HepG2 (cell line): ENCODE results near the gene STXBP2. TPM values are rescaled to one million over a fixed set of nuclear protein-coding genes. Genes with fewer than 3 reads are reported as not detected.

Experiments used
- ATAC-seq: fragments of 200-7000 bp; cut with Tn5 transposase; 3 replicates; pipeline ENCODE4 v1.9.1; 2020; ENCODE audit warnings: mild to moderate bottlenecking, moderate library complexity
- BruUV-seq: library from RNA; stranded (reverse); fragments of 400-500 nt; replicated peaks from 2 replicates; lab custom pipeline; 2021; lab: Mats Ljungman, UMichigan
- CTCF ChIA-PET: fragments of 300-600 bp; formaldehyde crosslinking; extraction: SDS; loops from one replicate; lab custom pipeline; 2021; ENCODE audit warnings: low total read pairs, inconsistent platforms, low intra/inter-chr PET ratio; lab: Yijun Ruan, JAX
- POLR2A ChIA-PET: fragments of 350-600 bp; sonication (Branson Sonifier 250); formaldehyde crosslinking; loops from one replicate; lab custom pipeline; 2020; ENCODE audit warnings: antibody characterized with exemption, inconsistent platforms; lab: Yijun Ruan, JAX
- DNase-seq: peaks from one replicate; pipeline ENCODE4 v3.0.0-alpha.2; 2015; ENCODE audit warnings: low spot score
- FAIRE-seq: peaks from 3 replicates; lab custom pipeline; 2011; peaks lifted over from hg19 to GRCh38; lab: Jason Lieb, UNC
- H2AFZ ChIP-seq: one replicate; pipeline ENCODE4 v1.6.1; 2011; ENCODE audit warnings: low read length, inconsistent platforms
- H3K27ac ChIP-seq: fragments of 300-600 bp; 3 replicates; pipeline ENCODE4 v1.8.0; 2011; ENCODE audit warnings: mixed run types, mild to moderate bottlenecking, mixed read lengths, low read length, inconsistent platforms; ENCODE audit not compliant: insufficient read depth; ENCODE audit errors: extremely low read length
- H3K27me3 ChIP-seq, 2 experiments: fragments of 200-600 bp in 1 of 2; 2 replicates in 1 of 2; 3 replicates in 1 of 2; pipeline versions ENCODE4 v1.6.0 to v1.8.0; 2011; ENCODE audit warnings: low read length in 2 of 2, mild to moderate bottlenecking in 2 of 2, moderate library complexity in 2 of 2, inconsistent platforms in 1 of 2; ENCODE audit not compliant: insufficient read depth in 2 of 2, control insufficient read depth in 1 of 2
- H3K36me3 ChIP-seq, 2 experiments: fragments of 200-600 bp in 1 of 2; replicated peaks in 1 of 2; 2 replicates in 1 of 2; 3 replicates in 1 of 2; pipeline versions ENCODE4 v1.5.1 to v1.8.0; 2011; ENCODE audit warnings: low read length in 2 of 2, inconsistent platforms in 1 of 2; ENCODE audit not compliant: insufficient read depth in 2 of 2, control insufficient read depth in 1 of 2
- H3K4me1 ChIP-seq: 2 replicates; pipeline ENCODE4 v1.5.1; 2012; ENCODE audit warnings: low read length, inconsistent platforms; ENCODE audit not compliant: insufficient read depth
- H3K4me2 ChIP-seq: 2 replicates; pipeline ENCODE4 v1.6.0; 2011; ENCODE audit warnings: low read depth, low read length, inconsistent platforms
- H3K4me3 ChIP-seq, 3 experiments: fragments of 200-600 bp in 1 of 3; sonication (generic), shearing (Covaris generic) in 1 of 3; replicated peaks in 1 of 3; 2 replicates each; pipeline ENCODE4 v1.5.1; 2011 to 2016; ENCODE audit warnings: low read length in 3 of 3, inconsistent platforms in 2 of 3, low read depth in 2 of 3, mild to moderate bottlenecking in 2 of 3, control low read depth in 1 of 3, mixed read lengths in 1 of 3; ENCODE audit not compliant: insufficient read depth in 1 of 3
- H3K79me2 ChIP-seq: one replicate; pipeline ENCODE4 v1.6.1; 2011; ENCODE audit warnings: low read length, inconsistent platforms; ENCODE audit not compliant: insufficient read depth
- H3K9ac ChIP-seq: 2 replicates; pipeline ENCODE4 v1.6.0; 2011; ENCODE audit warnings: mild to moderate bottlenecking, low read depth, low read length, inconsistent platforms; ENCODE audit not compliant: insufficient read depth
- H3K9me3 ChIP-seq: 2 replicates; pipeline ENCODE4 v1.5.1; 2012; ENCODE audit warnings: mild to moderate bottlenecking, low read length
- H4K20me1 ChIP-seq: 2 replicates; pipeline ENCODE4 v1.6.0; 2011; ENCODE audit warnings: inconsistent platforms, mild to moderate bottlenecking, low read length, moderate library complexity; ENCODE audit not compliant: insufficient read depth
- AGO2 ChIP-seq: fragments of 200-400 bp; formaldehyde crosslinking; optimal IDR thresholded peaks from 2 replicates; pipeline ENCODE3; 2017; ENCODE audit warnings: mild to moderate bottlenecking, low read depth, low read length, moderate library complexity
- IRX3 ChIP-seq: sonication (generic); formaldehyde crosslinking; IDR thresholded peaks from 2 replicates; pipeline ENCODE4 v1.8.1; 2023; ENCODE audit warnings: mild to moderate bottlenecking, low read depth, missing genetic modification reagents, borderline replicate concordance
- POLR2A ChIP-seq, 2 experiments: IDR thresholded peaks; 2 replicates each; pipeline ENCODE4 v1.6.1; 2011; ENCODE audit warnings: low read depth in 2 of 2, low read length in 2 of 2, mild to moderate bottlenecking in 1 of 2, moderate library complexity in 1 of 2; ENCODE audit not compliant: insufficient read depth in 1 of 2
- ZEB1 ChIP-seq: IDR thresholded peaks from 2 replicates; pipeline ENCODE4 v1.6.1; 2012; ENCODE audit warnings: mild to moderate bottlenecking, low read depth, inconsistent platforms; ENCODE audit not compliant: insufficient replicate concordance
- ZKSCAN8 ChIP-seq: IDR thresholded peaks from 2 replicates; pipeline ENCODE4 v1.6.1; 2016; ENCODE audit warnings: borderline replicate concordance, missing genetic modification reagents, missing compliant biosample characterization
- ZNF570 ChIP-seq: sonication (generic); formaldehyde crosslinking; IDR thresholded peaks from 2 replicates; pipeline ENCODE4 v1.4.0; 2020; ENCODE audit warnings: mild to moderate bottlenecking, missing genetic modification reagents, borderline replicate concordance
- WGBS: methylation state at CpG from one replicate; pipeline ENCODE4 v1.1.6; 2017; ENCODE audit warnings: low lambda C conversion rate; 5-methylcytosine and 5-hydroxymethylcytosine counted together
- in situ Hi-C: cut with HindIII; loops from 2 replicates; pipeline ENCODE4 v1.10.0; 2017; ENCODE audit warnings: low pct_unique_long_range_greater_than_20kb; ENCODE audit not compliant: extremely low pct_ligation_motif_present
- intact Hi-C: fragments of 100-400 bp; cut with micrococcal nuclease; formaldehyde crosslinking; loops from one replicate; pipeline ENCODE4 v1.10.0; 2022; ENCODE audit not compliant: unreplicated experiment
- polyA plus RNA-seq, 8 experiments: library from polyadenylated mRNA; depleted of rRNA in 3 of 8; stranded (reverse) in 7 of 8; unstranded in 1 of 8; fragments of >200 nt; fragmentation: Illumina TruSeq in 4 of 8; extraction: Trizol in 4 of 8; gene quantifications; 2 replicates each; pipeline versions ENCODE4 v1.2.1 to v1.2.3, GENCODE V29; 2011 to 2016; ENCODE audit warnings: low read depth in 4 of 8, missing spikeins in 1 of 8, mixed read lengths in 1 of 8; ENCODE audit not compliant: insufficient read depth in 1 of 8
- total RNA-seq, 5 experiments: library from RNA; depleted of rRNA; stranded (reverse); fragments of >200 nt; fragmentation: Illumina TruSeq; extraction: Trizol; gene quantifications; 2 replicates each; pipeline ENCODE4 v1.2.3, GENCODE V29; 2016; ENCODE audit warnings: low read depth in 1 of 5
- TF ChIP-seq, protein P1 (sequence below): sonication (generic); formaldehyde crosslinking; IDR thresholded peaks from 2 replicates; pipeline ENCODE4 v1.5.0; 2020; ENCODE audit warnings: missing genetic modification reagents

STXBP2 gene
- total and polyA plus RNA-seq, 2 of the 13 experiments (the other 11 are each of a cell fraction or from before 2014, with no cell fraction given) = 22.8 to 40.1 TPM

DNA sequence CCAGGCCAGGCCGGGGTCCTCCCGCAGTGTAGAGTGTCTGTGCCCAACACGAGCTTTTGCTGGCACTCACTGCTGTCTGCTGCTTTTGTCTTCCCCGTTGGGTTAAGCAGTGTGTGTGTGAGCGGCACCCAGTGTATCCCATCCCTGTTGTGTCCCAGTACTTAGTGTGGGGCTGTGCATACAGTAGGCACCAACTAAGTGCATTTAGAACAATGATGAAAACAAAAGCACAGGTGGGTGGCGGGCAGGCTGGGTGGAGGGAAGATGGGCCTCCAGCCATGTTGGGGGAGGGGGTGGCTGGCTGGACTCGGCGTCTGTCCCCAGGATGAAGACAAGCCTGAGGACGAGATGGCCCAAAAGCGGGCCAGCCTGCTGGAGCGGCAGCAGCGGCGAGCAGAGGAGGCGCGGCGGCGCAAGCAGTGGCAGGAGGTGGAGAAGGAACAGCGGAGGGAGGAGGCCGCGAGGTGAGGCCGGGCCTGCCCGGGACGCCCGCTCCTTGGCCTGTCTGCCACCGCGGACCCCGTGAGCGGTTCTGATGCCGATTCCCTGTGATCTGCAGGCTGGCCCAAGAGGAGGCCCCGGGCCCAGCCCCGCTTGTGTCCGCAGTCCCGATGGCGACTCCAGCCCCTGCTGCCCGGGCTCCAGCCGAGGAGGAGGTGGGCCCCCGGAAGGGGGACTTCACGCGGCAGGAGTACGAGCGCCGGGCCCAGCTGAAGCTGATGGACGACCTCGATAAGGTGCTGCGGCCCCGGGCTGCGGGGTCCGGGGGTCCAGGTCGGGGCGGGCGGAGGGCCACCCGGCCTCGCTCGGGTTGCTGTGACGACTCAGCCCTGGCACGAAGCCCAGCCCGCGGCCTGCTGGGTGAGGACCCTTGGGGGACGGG is 21.8 kb upstream of the STXBP2 start:
- Histone ChIP-seq H4K20me1 (no peaks in the 10 kb centered on the region), H3K27me3 (no peaks in the 10 kb centered on the region; a peak in 1 of 5 replicates), H3K9me3 (no peaks in the 10 kb centered on the region), H3K4me3 (no peak overlapping the region), H3K36me3 (peaks cover 32 to 44% of the 10 kb centered on the region in 2 experiments; a peak in 4 of 5 replicates), H2AFZ (no peak overlapping the region)
- CTCF ChIA-PET = no interaction called here
- FAIRE-seq = no peak
- TF ChIP-seq ZKSCAN8 (CRISPR knock-in tag) = 0 out of 2 replicates have a peak, but pooled peaks have one; percentile 48
- TF ChIP-seq, protein P1, sequence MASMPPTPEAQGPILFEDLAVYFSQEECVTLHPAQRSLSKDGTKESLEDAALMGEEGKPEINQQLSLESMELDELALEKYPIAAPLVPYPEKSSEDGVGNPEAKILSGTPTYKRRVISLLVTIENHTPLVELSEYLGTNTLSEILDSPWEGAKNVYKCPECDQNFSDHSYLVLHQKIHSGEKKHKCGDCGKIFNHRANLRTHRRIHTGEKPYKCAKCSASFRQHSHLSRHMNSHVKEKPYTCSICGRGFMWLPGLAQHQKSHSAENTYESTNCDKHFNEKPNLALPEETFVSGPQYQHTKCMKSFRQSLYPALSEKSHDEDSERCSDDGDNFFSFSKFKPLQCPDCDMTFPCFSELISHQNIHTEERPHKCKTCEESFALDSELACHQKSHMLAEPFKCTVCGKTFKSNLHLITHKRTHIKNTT (CRISPR knock-in tag) = no peak
- TF ChIP-seq IRX3 = no peak
- no peak for TF ChIP-seq ZNF570 (CRISPR knock-in tag)
- TF ChIP-seq AGO2 = peak; percentile 85
- TF ChIP-seq, all 625 proteins: peak for 2
- 97% methylated on average over 43 of the region's 59 CpGs for WGBS
- Histone ChIP-seq H3K9ac (no peak overlapping the region), H3K27ac (no peak overlapping the region), H3K4me1 (no peaks in the 10 kb centered on the region; the same call in 1 of the 2 replicates), H3K4me2 (no peak overlapping the region), H3K79me2 (no peaks in the 10 kb centered on the region)
- no peak for ATAC-seq
- POLR2A ChIA-PET = no interaction called here
- BruUV-seq = no TSS peak
- in situ Hi-C loops (no loop called here), intact Hi-C loops (no loop called here)
- DNase-seq = no peak

DNA sequence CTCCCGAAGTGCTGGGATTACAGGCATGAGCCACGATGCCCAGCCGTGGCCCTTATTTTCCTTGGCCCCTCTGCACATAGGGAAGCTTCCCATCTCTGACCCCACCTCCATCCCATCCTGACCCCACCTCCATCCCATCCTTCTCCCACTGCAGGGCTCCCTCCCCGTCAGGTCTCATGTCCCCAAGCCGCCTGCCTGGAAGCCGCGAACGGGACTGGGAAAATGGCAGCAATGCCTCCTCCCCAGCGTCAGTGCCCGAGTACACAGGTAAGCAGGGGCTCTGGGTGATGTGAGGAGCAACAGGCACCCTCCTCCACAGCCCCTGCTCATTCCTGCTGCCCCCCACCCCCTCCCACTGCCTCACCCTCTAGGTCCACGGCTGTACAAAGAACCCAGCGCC is 19.7 kb upstream of the STXBP2 start:
- no peak for FAIRE-seq
- in situ Hi-C loops = no loop called here
- peaks cover 25 to 40% of the 10 kb centered on the region in 2 experiments for H3K36me3 ChIP-seq

More for the DNA sequence above, 19.7 kb upstream of the STXBP2 start:
- TF ChIP-seq POLR2A (IDR thresholded peaks at IDR 0.05; ENCODE audit: insufficient read depth in 1 of 2, low read depth in 2 of 2, low read length in 2 of 2) = 0 out of 4 replicates have a peak, but pooled peaks of 1 of the 2 experiments have one; percentile 22
- no peak for TF ChIP-seq ZEB1
- BruUV-seq = no TSS peak
- no peak for ATAC-seq
- no peak overlapping the region for H3K9ac ChIP-seq
- H3K4me2 ChIP-seq = no peak overlapping the region
- ChIA-PET CTCF (no interaction called here), POLR2A (no interaction called here)
- no peaks in the 10 kb centered on the region for H3K9me3 ChIP-seq
- 98% methylated on average over 10 of the region's 12 CpGs for WGBS
- H2AFZ ChIP-seq = no peak overlapping the region
- intact Hi-C loops = no loop called here
- no peaks in the 10 kb centered on the region; a peak in 1 of 5 replicates for H3K27me3 ChIP-seq
- DNase-seq = no peak
- H3K4me1 ChIP-seq = no peaks in the 10 kb centered on the region; the same call in 1 of the 2 replicates
- H3K27ac ChIP-seq = no peak overlapping the region
- no peaks in the 10 kb centered on the region for H4K20me1 ChIP-seq
- H3K79me2 ChIP-seq = no peaks in the 10 kb centered on the region
- no peak overlapping the region for H3K4me3 ChIP-seq
